ENCODE measurements around the gene PRSS57. TPM values are rescaled to one million over a fixed set of nuclear protein-coding genes. Genes with fewer than 3 reads are reported as not detected.
"Not testable (repeated sequence)": the region's sequence is repeated elsewhere in the genome, so short reads cannot be mapped to it uniquely, and the experiment has no call there.

Gene PRSS57
- total RNA-seq, 2 experiments from 2014 or later: 0.59 TPM; not detected in 1

DNA sequence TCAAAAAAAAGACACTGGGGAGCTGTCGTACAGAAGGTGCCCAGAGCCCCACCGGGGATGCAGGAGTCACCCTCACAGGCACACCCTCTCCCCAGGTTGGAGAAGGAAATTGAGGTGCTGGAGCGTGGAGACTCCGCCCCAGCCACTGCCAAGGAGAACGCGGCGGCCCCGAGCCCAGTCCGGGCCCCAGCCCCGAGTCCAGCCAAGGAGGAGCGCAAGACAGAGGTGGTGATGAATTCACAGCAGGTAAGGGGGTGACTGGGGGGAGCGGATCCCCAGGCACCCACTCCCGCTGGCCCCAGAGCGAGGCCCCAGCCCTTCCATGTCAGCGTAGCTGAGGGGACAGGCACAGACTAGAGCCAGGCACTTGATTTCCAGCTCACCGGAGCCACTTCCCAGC is 35.7 kb upstream of the PRSS57 start:
- CTCF ChIA-PET: interaction anchor here (0.9 to 1.0 kb wide), 2 partner anchors 65 to 220 kb away, joined by 3 to 6 read pairs; no protein-coding TSS in a partner anchor
- H3K4me1 Mint-ChIP-seq: peaks cover 17% of the 10 kb centered on the region
- H3K27me3 Mint-ChIP-seq: no peaks in the 10 kb centered on the region

DNA sequence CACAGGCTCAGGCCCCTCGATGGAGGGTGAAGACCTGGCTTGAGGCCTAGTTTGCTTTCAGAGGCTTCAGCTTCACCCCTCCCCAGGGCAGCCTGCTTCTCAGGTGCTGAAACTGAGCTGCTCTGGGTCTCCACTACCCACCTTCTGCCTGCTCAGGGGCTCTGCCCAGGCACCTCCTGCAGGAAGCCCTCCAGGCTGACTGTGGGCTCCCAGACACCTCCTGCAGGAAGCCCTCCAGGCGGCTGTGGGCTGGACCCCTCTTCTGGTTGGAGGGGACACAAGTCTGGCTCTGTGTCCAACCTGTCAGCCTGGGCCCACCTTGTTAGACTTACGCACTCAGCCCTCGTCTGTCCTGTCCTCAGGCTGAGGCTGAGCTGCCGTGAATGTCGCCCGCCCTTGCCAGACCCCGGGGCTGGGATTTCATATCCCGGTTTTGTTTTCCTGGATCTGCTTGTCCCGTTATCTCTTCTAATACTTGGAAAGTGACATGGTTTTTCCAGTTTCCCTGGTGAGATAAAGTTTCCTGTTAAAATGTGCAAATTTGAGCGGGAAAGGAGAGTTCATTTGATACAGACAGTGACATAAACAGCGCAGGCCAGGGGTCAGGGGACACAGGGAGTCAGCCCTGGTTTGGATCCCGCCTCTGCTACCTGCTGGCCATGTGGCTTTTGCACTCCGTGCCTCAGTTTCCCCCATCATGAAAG is 34.9 kb upstream of the PRSS57 start:
- H3K27me3 Mint-ChIP-seq: no peaks in the 10 kb centered on the region
- peaks cover 17% of the 10 kb centered on the region for H3K4me1 Mint-ChIP-seq
- H3K9me3 Mint-ChIP-seq (ENCODE audit: low read depth): no peaks in the 10 kb centered on the region
- no peaks in the 10 kb centered on the region for H3K36me3 Mint-ChIP-seq
- H3K27ac Mint-ChIP-seq: no peak overlapping the region
- ATAC-seq (no peak), DNase-seq (no peak)
- H3K4me3 Mint-ChIP-seq: no peak overlapping the region
- CTCF ChIA-PET: interaction anchor here (0.8 to 1.2 kb wide), 4 partner anchors 27 to 219 kb away, joined by 3 to 6 read pairs (median 4); no protein-coding TSS in a partner anchor

More for the DNA sequence above, 35.7 kb upstream of the PRSS57 start:
- Mint-ChIP-seq H3K9me3 (ENCODE audit: low read depth) (no peaks in the 10 kb centered on the region), H3K27ac (no peak overlapping the region), H3K36me3 (no peaks in the 10 kb centered on the region), H3K4me3 (no peak overlapping the region)
- DNase-seq (no peak), ATAC-seq (no peak)

DNA sequence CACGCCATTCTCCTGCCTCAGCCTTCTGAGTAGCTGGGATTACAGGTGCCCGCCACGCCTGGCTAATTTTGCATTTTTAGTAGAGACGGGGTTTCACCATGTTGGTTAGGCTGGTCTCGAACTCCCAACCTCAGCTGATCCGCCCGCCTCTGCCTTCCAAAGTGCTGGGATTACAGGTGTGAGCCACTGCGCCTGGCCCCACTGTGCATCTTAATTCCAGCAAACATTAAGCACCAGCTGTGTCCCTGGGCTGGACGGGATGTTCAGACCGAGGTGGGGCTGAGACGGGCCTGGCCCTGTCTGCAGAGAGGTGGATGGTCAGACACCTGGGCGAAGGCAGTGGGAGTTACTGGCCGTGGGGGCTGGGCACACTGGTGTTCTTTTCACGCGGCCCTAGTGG is 34.3 kb upstream of the PRSS57 start:
- not testable (repeated sequence) for H3K36me3 Mint-ChIP-seq; H3K9me3 Mint-ChIP-seq (ENCODE audit: low read depth); DNase-seq; H3K4me3 Mint-ChIP-seq; H3K27ac Mint-ChIP-seq; ATAC-seq; H3K27me3 Mint-ChIP-seq
- H3K4me1 Mint-ChIP-seq: peaks cover 17% of the 10 kb centered on the region
- CTCF ChIA-PET: interaction anchor here (1.2 kb wide), 1 partner anchor 145 kb away, joined by 6 read pairs; no protein-coding TSS in a partner anchor

DNA sequence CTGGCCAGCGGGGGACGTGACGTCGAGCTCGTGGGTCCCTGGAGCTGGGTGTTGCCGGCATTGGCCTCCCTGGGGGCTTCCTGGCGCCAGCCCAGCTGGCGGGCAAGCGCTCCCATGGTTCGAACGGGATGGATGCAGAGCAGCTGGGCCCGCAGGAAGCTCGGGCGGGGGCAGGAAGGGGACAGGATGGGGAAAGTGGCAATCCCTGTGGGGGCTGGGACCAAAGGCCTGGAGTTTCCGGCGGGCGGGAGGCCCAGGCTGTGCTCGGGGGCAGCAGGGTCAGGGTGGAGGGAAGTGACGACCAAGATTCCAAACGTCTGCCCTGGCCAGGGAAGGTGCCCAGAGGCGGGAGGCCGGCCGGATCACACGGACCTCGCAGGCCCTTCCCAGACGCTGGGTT is 32.8 kb upstream of the PRSS57 start:
- Mint-ChIP-seq H3K4me3 (no peak overlapping the region), H3K4me1 (peaks cover 6% of the 10 kb centered on the region), H3K36me3 (no peaks in the 10 kb centered on the region), H3K27ac (no peak overlapping the region), H3K9me3 (ENCODE audit: low read depth) (no peaks in the 10 kb centered on the region), H3K27me3 (no peaks in the 10 kb centered on the region)
- CTCF ChIA-PET: no interaction called here
- ATAC-seq: no peak
- no peak for DNase-seq

DNA sequence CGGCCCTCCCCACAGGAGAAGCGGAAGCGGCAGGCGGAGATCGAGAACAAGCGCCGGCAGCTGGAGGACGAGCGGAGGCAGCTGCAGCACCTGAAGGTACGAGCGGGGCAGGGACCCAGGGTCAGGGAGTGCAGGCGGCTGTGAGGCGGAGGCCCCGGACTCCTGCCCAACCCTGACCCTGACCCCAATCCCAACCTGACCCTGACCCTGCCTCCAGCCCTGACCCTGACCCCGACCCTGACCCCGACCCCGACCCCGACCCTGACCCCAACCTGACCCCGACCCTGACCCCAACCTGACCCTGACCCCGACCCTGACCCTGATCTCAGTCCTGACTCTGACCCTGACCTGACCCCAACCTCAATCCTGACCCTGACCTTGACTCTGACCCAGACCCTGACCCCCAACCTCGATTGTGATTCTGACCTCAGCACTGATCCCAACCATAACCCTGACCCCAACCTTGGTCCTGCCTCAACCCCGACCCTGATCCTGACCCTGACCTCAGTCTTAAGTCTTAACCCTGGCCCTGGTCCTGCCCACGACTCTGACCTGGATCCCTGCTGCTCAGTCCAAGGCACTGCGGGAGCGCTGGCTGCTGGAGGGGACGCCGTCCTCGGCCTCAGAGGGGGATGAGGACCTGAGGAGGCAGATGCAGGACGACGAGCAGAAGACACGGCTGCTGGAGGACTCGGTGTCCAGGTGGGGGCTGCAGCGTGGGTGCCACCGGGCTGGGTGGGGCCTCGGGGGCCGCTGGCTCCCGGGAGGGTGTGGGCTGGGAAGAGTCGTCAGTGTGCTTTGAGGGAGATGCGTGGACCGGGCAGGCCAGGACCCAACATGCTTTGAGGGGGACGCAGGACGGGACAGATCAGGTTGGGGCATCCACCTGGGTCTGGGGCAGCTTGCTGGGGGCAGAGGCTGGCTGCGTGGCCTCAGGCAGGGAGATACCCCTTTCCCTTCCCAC is 32.0 kb upstream of the PRSS57 start:
- no peaks in the 10 kb centered on the region for H3K36me3 Mint-ChIP-seq
- DNase-seq (no peak), ATAC-seq (no peak)
- H3K27me3 Mint-ChIP-seq: no peaks in the 10 kb centered on the region
- H3K4me3 Mint-ChIP-seq: no peak overlapping the region
- CTCF ChIA-PET: no interaction called here
- no peaks in the 10 kb centered on the region for H3K4me1 Mint-ChIP-seq
- no peaks in the 10 kb centered on the region for H3K9me3 Mint-ChIP-seq (ENCODE audit: low read depth)
- no peak overlapping the region for H3K27ac Mint-ChIP-seq

DNA sequence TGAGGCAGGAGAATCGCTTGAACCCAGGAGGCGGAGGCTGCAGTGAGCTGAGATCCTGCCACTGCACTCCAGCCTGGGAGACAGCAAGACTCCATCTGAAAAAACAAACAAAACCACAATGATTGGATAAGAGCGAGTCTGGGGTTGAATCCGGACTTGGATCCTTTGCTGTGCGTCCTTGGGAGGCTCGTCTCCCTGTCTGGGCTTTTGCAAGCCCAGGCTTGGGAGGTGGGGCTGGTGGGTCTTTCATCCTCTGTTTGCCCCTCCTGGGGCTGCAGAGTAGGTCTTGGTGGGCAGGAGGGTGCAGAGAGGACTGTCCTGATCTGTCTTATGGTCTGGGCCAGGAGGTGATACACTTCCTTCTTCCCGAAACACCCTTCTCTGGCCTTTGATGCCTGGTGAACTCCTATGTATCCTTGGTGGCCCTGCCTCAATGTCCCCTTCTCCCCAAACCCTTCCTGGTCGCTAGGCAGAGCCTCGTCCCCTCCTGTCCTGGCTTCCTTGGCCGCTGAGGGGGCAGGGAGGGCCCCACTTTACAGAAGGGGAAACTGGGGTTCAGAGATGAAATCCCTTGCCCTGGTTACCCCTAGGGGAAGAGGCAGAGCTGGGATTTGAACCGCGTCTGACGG is 30.3 kb upstream of the PRSS57 start:
- Mint-ChIP-seq H3K27me3 (peaks cover 3% of the 10 kb centered on the region), H3K27ac (no peak overlapping the region), H3K4me1 (no peaks in the 10 kb centered on the region), H3K36me3 (no peaks in the 10 kb centered on the region), H3K4me3 (no peak overlapping the region), H3K9me3 (ENCODE audit: low read depth) (no peaks in the 10 kb centered on the region)
- DNase-seq (no peak), ATAC-seq (no peak)
- CTCF ChIA-PET: no interaction called here

DNA sequence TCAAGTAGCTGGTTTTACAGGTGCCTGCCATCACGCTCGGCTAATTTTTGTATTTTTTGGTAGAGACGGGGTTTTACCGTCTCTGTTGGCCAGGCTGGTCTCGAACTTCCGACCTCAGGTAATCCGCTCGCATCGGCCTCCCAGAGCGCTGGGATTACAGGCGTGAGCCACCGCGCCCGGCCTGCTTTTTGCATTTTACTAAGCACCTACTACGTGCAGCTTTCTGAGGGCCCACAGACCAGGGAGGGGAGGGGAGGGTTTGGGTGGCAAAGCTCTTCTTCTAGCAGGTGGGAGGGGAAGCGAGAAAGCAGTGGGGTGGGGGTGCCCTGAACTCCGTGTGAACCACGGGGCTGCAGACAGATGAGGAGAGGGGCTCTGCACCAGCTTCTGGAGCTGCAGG is 28.5 kb upstream of the PRSS57 start:
- no peaks in the 10 kb centered on the region for H3K36me3 Mint-ChIP-seq
- no peak overlapping the region for H3K4me3 Mint-ChIP-seq
- H3K9me3 Mint-ChIP-seq (ENCODE audit: low read depth): no peaks in the 10 kb centered on the region
- H3K4me1 Mint-ChIP-seq: no peaks in the 10 kb centered on the region
- CTCF ChIA-PET: interaction anchor here (1.8 kb wide), 1 partner anchor 11 kb away, joined by 4 read pairs; no protein-coding TSS in a partner anchor
- no peak for ATAC-seq
- DNase-seq: no peak
- no peak overlapping the region for H3K27ac Mint-ChIP-seq
- peaks cover 7% of the 10 kb centered on the region for H3K27me3 Mint-ChIP-seq

DNA sequence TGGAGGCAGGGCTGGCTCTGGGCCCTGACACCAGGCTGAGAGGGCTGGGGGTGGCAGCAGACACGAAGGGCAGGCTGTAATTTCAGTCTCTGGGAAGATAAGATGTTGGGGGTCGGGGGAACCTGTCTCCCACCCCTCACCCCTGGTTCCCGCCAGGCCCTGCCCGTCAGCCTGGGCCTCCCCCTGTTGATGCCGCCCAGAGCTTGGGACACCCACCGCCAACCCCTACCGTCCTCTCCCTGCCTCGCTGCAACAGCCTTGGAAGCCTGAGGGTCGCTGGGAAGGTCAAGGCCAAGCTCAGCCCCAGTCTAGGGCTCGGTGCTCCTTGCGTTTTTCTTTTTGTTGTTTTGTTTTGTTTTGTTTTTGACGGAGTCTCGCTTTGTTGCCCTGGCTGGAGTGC is 28.0 kb upstream of the PRSS57 start:
- Mint-ChIP-seq H3K4me3 (no peak overlapping the region), H3K4me1 (no peaks in the 10 kb centered on the region), H3K9me3 (ENCODE audit: low read depth) (no peaks in the 10 kb centered on the region), H3K36me3 (no peaks in the 10 kb centered on the region), H3K27ac (no peak overlapping the region), H3K27me3 (peaks cover 7% of the 10 kb centered on the region)
- CTCF ChIA-PET: interaction anchor here (1.8 kb wide), 1 partner anchor 11 kb away, joined by 4 read pairs; no protein-coding TSS in a partner anchor
- ATAC-seq (no peak), DNase-seq (no peak)

DNA sequence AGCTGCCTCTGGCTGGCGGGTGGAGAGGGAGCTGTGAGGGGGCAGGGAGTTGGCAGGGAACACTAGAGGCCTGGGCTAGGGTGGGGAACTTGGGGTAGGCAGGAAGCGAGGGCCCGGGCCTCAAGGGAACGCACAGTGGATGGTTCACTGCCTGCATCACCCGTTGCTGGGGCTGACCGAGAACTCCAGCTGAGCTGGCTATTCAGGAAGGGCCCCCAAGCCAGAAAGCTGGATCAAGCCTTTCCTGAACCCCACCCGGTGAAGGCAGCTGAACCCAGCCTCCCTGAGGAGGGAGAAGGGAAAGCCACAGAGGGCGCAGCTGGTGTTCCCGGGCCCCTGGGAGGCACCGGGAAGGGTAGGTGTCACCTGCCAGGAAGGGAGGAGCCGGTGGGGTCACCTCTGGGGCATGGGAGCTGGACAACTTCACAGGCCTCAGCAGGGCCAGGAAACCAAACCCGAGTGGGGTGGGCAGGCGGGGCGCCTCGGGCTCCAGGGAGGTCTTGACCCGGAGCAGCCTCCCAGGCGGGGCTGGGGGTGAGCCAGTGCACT is 27.4 kb upstream of the PRSS57 start:
- no peak overlapping the region for H3K4me3 Mint-ChIP-seq
- DNase-seq: no peak
- no peaks in the 10 kb centered on the region for H3K4me1 Mint-ChIP-seq

DNA sequence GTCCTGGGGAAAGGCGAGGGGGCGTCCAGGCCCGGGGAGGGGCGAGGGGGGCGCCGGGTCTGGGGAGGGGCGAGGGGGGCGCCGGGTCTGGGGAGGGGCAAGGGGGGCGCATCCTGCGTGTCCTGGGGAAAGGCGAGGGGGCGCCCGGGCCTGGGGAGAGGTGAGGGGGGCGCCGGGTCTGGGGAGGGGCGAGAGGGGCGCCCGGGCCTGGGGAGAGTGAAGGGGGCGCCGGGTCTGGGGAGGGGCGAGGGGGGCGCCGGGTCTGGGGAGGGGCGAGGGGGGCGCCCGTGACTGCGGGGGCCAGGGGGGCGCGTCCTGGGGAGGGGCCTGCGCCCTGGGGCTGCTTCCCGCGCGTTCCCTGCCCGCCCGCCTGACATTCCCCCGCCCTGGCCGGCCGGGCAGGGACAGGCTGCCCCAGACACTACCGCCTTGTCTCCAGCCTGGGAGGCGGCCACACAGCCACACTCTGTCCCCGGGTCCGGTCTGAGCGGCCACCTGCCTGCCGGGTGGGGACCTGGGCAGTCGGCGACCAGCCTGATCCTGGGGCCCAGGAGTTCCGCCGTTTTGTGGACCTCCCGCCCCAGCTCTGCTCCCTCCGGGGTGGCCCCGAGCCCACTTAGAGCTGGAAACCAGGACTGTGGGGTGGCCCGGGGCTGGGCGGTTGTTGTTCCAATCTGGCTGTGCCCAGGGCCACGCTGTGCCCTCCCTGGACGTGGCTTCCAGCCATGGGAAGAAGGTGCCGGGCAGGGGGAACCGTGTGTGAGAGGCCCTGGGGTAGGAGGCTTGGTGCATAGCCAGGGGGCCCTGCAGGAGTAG is 25.3 kb upstream of the PRSS57 start:
- DNase-seq (no peak), ATAC-seq (no peak)
- Mint-ChIP-seq H3K36me3 (no peaks in the 10 kb centered on the region), H3K27me3 (peaks cover 7% of the 10 kb centered on the region), H3K4me3 (no peak overlapping the region), H3K4me1 (no peaks in the 10 kb centered on the region), H3K9me3 (ENCODE audit: low read depth) (no peaks in the 10 kb centered on the region), H3K27ac (no peak overlapping the region)
- CTCF ChIA-PET: no interaction called here

More for the DNA sequence above, 27.4 kb upstream of the PRSS57 start:
- Mint-ChIP-seq H3K27ac (no peak overlapping the region), H3K36me3 (no peaks in the 10 kb centered on the region), H3K9me3 (ENCODE audit: low read depth) (no peaks in the 10 kb centered on the region), H3K27me3 (peaks cover 7% of the 10 kb centered on the region)
- CTCF ChIA-PET: interaction anchor here (1.8 kb wide), 1 partner anchor 12 kb away, joined by 4 read pairs; no protein-coding TSS in a partner anchor
- no peak for ATAC-seq

DNA sequence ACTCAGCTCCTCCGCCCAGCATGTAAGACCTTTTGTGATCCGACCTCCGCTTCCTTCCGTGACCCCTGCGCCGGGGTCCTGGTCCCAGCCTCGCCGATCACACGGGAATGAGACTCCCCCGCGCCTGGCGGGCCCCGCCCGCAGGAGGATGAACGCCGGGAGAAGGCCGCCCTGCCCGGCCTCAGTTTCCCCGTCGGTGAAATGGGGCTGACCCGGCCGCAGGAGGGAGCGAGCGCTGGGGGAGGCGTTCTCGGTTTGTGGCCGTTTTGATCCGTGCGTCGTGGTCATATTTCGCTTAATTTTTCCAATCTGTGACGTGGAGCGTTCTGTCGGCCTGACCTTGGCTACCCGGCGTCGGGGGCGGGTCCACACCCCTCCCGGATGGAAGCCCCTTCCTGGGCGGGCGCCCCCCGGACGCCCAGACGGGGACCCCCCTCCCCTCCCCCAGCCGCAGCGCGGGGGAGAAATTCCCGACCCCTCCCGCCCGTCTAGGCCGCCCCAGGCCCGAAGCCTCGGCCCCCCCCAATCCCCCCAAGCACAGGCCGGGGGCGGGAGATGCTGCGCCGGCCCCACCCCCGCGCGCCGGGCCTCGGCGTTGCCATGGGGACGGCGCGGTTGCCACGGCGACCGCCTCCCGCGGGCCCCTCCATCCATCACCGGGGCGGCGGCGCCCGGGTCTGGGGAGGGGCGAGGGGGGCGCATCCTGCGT is 24.5 kb upstream of the PRSS57 start:
- Mint-ChIP-seq H3K4me3 (no peak overlapping the region), H3K27ac (no peak overlapping the region), H3K4me1 (no peaks in the 10 kb centered on the region), H3K36me3 (no peaks in the 10 kb centered on the region), H3K27me3 (peaks cover 7% of the 10 kb centered on the region), H3K9me3 (ENCODE audit: low read depth) (peaks cover 2% of the 10 kb centered on the region)
- no peak for DNase-seq
- no peak for ATAC-seq
- CTCF ChIA-PET: no interaction called here

DNA sequence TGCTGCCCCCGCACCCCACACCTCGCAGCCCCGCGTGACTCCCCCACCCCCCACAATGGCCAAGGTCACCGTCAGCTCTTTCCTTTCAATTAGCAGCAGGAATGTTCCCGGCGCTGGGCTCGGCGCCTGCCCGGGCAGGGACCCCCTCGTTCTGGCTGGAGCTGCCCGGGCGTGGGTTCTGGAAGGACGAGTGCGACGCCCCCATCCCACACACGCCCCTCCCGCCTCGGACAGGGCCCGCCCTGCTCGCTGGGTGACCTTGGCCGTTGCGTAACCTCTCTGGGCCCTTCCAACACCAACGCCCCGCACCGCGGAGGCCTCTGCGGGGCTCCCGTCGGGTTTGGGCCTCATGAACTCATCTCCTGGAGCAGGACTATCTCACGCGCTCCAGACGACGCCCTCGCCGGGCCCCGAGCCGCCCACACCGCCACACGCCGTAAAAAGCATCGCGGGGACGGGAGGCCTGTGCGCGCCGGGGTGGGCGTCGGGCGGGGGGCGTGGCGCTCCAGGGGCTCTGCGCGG is 23.8 kb upstream of the PRSS57 start:
- ATAC-seq: no peak
- Mint-ChIP-seq H3K4me3 (no peak overlapping the region), H3K27ac (no peak overlapping the region), H3K27me3 (peaks cover 7% of the 10 kb centered on the region), H3K9me3 (ENCODE audit: low read depth) (peaks cover 2% of the 10 kb centered on the region), H3K4me1 (no peaks in the 10 kb centered on the region), H3K36me3 (no peaks in the 10 kb centered on the region)
- CTCF ChIA-PET: no interaction called here
- no peak for DNase-seq

All from activated CD8-positive, alpha-beta memory T cell treated with anti-CD3 and anti-CD28 coated beads, Interleukin-2, amount 10 ng/mL, durations not matched to agents 7 days and 5 days (primary cell).